Mesothelial cell of epicardium (in vitro differentiated cells): ENCODE measurements around the gene ABCA13. TPM values are rescaled to one million over a fixed set of nuclear protein-coding genes. Genes with fewer than 3 reads are reported as not detected.

ENCODE experiments used
- DNase-seq, 2 experiments: peaks; one replicate each; pipeline ENCODE4 v3.0.0; 2021; ENCODE audit warnings: low spot score in 2 of 2; ENCODE audit not compliant: unreplicated experiment in 2 of 2
- H3K27ac Mint-ChIP-seq: 2 replicates; pipeline ENCODE4 v1.8.0; 2021; ENCODE audit warnings: mixed read lengths
- H3K27me3 Mint-ChIP-seq: 2 replicates; pipeline ENCODE4 v1.8.0; 2021; ENCODE audit warnings: low read depth, mixed read lengths
- H3K36me3 Mint-ChIP-seq: 2 replicates; pipeline ENCODE4 v1.8.0; 2021; ENCODE audit warnings: mixed read lengths
- H3K4me1 Mint-ChIP-seq: 2 replicates; pipeline ENCODE4 v1.8.0; 2021; ENCODE audit warnings: mixed read lengths
- H3K4me3 Mint-ChIP-seq: 2 replicates; pipeline ENCODE4 v1.8.0; 2021; ENCODE audit warnings: mild to moderate bottlenecking, moderate library complexity, mixed read lengths
- H3K9me3 Mint-ChIP-seq: 2 replicates; pipeline ENCODE4 v1.8.0; 2021; ENCODE audit warnings: mixed read lengths
- total RNA-seq: library from RNA; stranded (reverse); gene quantifications from 3 replicates; pipeline ENCODE4 v1.2.1, GENCODE V29; 2021
- TF ChIP-seq, protein P1 (sequence below): fragments of 200-600 bp; sonication (generic); IDR thresholded peaks from one replicate; pipeline ENCODE4 v1.5.0; 2021; ENCODE audit warnings: antibody characterized with exemption; ENCODE audit not compliant: unreplicated experiment

The ABCA13 gene
- total RNA-seq, 1 donor from 2014 or later: 0.29 TPM

DNA sequence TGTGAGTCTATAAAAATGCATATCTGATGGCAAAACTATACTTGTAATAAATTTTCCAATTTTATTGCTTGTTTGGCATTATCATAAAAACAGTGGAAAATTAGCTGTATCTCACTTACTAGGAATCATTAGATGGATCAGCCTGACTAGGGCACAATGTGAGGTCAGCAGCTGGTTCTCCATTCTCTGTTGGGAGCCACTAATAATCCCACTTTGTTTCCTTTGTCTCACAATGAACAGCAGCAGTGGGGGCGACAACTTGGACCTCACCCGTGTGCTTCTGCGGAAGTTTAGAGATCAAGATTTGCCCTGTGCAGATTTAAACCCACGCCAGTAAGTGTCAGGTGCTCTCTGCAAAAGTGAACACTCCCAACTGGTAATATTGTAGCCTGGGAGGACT lies 295.5 kb downstream of the ABCA13 start:
- DNase-seq: no peak
- H3K9me3 Mint-ChIP-seq: no peaks in the 10 kb centered on the region
- peaks cover 12% of the 10 kb centered on the region for H3K27me3 Mint-ChIP-seq
- TF ChIP-seq, protein P1, sequence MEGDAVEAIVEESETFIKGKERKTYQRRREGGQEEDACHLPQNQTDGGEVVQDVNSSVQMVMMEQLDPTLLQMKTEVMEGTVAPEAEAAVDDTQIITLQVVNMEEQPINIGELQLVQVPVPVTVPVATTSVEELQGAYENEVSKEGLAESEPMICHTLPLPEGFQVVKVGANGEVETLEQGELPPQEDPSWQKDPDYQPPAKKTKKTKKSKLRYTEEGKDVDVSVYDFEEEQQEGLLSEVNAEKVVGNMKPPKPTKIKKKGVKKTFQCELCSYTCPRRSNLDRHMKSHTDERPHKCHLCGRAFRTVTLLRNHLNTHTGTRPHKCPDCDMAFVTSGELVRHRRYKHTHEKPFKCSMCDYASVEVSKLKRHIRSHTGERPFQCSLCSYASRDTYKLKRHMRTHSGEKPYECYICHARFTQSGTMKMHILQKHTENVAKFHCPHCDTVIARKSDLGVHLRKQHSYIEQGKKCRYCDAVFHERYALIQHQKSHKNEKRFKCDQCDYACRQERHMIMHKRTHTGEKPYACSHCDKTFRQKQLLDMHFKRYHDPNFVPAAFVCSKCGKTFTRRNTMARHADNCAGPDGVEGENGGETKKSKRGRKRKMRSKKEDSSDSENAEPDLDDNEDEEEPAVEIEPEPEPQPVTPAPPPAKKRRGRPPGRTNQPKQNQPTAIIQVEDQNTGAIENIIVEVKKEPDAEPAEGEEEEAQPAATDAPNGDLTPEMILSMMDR: no peak
- H3K4me1 Mint-ChIP-seq: no peaks in the 10 kb centered on the region
- no peaks in the 10 kb centered on the region for H3K36me3 Mint-ChIP-seq
- H3K27ac Mint-ChIP-seq: no peak overlapping the region
- no peak overlapping the region for H3K4me3 Mint-ChIP-seq

DNA sequence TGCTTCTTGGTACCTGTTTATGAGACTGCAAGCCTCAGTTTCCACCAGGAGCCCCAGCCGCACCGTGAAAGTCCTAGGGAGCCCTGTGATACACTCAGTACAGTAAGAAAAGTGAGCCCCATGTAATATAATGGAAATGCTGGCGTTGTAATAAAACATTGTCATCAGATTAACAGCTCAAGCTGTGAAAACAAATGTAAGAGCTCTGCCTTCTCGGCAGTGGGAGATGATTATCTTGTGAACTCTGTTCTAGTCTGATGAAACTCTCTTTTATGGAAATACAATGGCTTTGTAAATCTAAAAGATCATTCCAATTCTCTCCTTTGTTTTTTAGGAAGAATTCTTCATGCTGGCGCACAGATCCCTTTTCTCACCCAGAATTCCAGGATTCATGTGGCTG lies 299.9 kb downstream of the ABCA13 start:
- TF ChIP-seq, protein P1: no peak
- no peaks in the 10 kb centered on the region for H3K36me3 Mint-ChIP-seq
- no peak overlapping the region for H3K27ac Mint-ChIP-seq
- H3K27me3 Mint-ChIP-seq: peaks cover 4% of the 10 kb centered on the region
- H3K9me3 Mint-ChIP-seq: peaks cover 6% of the 10 kb centered on the region
- DNase-seq: no peak
- H3K4me1 Mint-ChIP-seq: peaks cover 12% of the 10 kb centered on the region
- no peak overlapping the region for H3K4me3 Mint-ChIP-seq

DNA sequence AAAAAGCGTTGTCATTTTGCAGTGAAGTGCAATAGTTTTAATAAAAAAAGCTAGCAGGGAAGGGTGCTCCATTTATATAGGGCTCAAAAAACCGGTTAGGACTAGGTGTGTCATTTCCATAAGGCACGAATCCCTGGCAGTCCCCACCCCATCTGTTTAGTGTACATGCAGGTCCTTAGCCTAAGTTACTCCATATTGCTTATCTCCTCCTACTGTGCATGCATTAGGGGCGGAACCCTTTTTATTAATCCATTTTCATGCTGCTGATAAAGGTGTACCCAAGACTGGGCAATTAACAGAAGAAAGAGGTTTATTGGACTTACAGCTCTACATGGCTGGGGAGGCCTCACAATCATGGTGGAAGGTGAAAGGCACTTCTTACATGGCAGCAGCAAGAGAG lies 301.4 kb downstream of the ABCA13 start:
- H3K4me3 Mint-ChIP-seq: no peak overlapping the region
- no peaks in the 10 kb centered on the region for H3K36me3 Mint-ChIP-seq
- peaks cover 11% of the 10 kb centered on the region for H3K9me3 Mint-ChIP-seq
- H3K4me1 Mint-ChIP-seq: peaks cover 12% of the 10 kb centered on the region
- H3K27me3 Mint-ChIP-seq: peaks cover 4% of the 10 kb centered on the region
- no peak overlapping the region for H3K27ac Mint-ChIP-seq
- no peak for DNase-seq
- TF ChIP-seq, protein P1: no peak

DNA sequence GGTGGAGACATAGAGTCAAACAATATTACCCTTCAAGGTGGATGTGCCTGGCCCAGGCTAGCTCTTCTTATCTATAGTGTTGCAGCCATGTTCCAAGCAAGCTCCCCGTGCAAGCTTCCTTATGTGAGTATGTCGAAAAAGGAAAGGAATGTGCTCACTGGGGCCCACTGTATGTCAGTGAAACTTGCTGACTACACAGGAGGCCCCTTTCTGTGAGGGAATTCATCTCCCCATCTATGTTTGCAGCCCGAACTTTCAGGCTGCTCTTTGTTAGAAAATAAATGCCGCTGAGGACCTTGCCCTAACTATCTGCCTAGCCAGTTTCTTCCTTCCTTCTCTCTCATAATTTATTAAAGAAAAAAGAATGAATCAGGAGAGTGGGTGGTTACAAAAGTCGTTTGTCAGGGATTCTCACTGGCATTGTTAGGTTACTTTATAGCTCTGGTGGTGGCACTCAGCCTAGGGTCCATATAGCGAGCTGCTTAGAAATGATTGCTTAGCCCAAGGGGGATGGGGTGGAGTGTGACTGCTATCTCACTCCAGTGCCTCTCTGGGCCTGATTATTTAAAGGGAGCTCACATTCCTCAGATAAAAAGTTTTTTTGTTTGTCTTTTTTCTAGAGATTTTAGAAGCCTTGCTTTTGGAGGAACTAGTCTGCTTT lies 302.1 kb downstream of the ABCA13 start:
- H3K27me3 Mint-ChIP-seq: peaks cover 4% of the 10 kb centered on the region
- peaks cover 12% of the 10 kb centered on the region for H3K9me3 Mint-ChIP-seq
- no peaks in the 10 kb centered on the region for H3K36me3 Mint-ChIP-seq
- no peak for DNase-seq
- peaks cover 12% of the 10 kb centered on the region for H3K4me1 Mint-ChIP-seq
- no peak overlapping the region for H3K4me3 Mint-ChIP-seq
- TF ChIP-seq, protein P1: no peak
- peak overlapping the region; percentile 77 for H3K27ac Mint-ChIP-seq

DNA sequence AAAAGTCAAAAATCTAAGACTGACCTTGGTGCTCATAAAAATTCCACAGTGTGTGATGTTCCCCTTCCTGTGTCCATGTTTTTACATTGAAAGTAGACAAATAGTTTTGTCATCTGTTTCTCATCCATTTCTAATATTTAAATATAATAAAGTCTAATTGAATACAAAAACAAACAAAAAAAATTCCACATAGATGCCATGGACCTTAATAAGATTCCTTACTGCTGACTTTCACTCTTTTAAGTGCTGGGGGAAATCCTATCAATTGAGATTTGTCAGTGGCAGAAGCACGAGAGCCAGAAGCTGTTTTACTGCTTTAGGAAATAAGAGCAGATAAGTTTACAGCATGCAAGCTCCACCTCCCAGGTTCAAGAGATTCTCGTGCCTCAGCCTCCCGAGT lies 310.0 kb downstream of the ABCA13 start:
- DNase-seq: no peak
- H3K27ac Mint-ChIP-seq: no peak overlapping the region
- no peaks in the 10 kb centered on the region for H3K36me3 Mint-ChIP-seq
- TF ChIP-seq, protein P1: no peak
- peaks cover 3% of the 10 kb centered on the region for H3K27me3 Mint-ChIP-seq
- H3K9me3 Mint-ChIP-seq: peaks cover 23% of the 10 kb centered on the region
- no peaks in the 10 kb centered on the region for H3K4me1 Mint-ChIP-seq
- no peak overlapping the region for H3K4me3 Mint-ChIP-seq
